HG02840 (cell line): ENCODE measurements around the gene PPP1R26.

Experiments used
- ATAC-seq: cut with Tn5 transposase; IDR thresholded peaks from one replicate; pipeline ENCODE4 v1.9.1; 2021; ENCODE audit warnings: mild to moderate bottlenecking, moderate library complexity, moderate number of reproducible peaks; ENCODE audit not compliant: unreplicated experiment, low FRiP score

Gene PPP1R26

DNA sequence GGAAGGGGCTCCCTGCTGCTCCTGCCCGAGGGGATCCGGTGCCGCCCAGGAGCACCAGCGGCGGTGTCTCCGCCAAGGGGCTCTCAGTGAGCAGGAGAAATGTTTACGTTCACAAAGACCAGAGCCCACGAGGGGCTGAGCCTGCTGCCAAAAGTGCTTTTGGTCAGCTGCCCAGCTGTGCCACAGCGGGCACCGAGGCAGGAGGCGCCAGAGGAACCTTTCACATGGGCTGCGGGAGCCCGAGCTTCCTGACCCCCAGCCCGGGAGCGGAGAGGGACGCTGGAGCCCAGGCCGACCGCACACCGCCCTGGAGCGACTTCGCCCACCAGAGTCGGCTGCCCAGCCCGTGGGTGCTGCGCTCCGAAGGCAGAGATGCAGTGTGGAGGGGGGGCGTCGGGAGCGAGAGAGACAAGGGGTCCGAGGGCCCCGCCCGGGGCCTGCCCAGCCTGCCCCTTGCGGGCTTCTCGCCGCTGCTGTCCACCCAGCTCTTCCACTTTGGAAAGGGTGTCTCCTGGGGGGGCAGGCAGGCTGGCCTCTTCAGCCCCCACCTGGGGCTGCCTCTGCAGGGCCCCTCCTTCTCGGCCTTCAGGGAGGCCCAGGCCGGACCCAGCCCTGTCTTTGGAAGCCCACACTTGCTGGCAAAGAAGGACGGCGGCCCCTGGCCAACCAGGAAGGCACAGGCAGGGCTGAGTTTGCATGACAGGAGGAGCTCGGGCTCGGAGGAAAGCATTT is 7.9 kb downstream of the PPP1R26 start:
- no peak for ATAC-seq

DNA sequence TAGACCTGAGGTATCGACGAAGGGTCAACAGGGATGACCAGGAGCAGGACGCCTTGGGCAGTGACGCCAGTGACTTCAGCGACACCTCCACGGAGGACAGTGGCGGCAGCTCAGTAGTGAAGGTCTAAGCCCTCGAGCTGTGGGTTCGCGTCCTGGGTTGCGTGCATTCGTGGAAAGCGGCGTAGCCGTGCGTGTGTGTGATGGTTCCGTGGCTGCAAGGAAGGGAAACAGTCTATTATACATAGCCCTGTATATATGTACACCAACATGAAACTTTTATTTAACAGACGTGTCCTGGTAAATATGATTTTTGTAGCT is 8.4 kb downstream of the PPP1R26 start:
- no peak for ATAC-seq

DNA sequence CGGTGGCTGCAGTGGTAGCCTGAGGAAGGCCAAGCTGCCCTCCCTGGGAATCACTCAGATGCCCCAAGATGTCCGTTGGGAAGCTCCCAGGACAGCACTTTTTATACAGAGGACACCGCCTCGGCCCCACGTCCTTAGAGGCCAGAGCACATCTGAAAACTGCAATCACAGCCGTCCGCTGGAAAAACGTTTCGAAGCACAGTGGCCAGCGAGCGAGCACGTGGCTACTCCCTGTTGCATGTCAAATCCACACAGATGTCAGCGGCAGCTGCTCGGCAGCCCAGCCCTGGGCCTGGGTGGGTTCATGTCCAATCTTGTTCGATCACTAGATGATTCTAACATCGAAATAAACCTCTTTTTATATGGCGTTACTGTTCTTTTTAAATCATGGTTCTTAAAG is 8.9 kb downstream of the PPP1R26 start:
- no peak for ATAC-seq

DNA sequence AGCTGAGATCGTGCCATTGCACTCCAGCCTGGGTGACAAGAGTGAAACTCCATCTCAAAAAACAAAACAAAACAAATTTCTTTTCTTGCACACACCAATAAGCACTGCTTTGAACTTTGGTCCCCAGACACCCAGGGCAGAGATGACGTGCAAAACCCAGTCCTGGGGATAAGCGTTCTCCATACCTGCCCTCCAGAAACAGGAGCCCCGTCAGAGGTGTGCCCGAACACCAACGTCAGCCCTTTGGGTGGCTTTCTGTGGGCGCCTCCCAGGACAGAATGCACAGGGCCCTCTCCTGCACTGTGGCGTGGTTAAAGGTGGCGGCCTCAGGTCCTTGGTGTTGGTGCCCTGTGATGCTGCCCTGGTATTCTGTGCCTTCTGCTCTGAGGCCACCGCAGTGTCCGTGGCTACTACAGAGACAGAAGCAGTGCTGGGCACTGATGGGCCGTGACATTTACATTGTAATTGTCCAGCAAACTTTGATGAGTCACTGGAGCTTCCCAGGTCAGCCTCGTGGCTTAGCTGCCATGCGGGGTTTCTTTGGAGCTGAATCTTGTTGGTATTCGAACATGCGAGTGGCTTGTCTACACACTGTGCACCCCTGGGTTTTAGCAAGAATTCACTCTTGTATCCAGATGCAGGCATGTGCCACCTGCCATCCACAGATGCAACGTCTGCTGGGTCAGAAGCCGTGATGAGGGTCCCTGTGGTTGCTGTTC is 9.8 kb downstream of the PPP1R26 start:
- no peak for ATAC-seq

DNA sequence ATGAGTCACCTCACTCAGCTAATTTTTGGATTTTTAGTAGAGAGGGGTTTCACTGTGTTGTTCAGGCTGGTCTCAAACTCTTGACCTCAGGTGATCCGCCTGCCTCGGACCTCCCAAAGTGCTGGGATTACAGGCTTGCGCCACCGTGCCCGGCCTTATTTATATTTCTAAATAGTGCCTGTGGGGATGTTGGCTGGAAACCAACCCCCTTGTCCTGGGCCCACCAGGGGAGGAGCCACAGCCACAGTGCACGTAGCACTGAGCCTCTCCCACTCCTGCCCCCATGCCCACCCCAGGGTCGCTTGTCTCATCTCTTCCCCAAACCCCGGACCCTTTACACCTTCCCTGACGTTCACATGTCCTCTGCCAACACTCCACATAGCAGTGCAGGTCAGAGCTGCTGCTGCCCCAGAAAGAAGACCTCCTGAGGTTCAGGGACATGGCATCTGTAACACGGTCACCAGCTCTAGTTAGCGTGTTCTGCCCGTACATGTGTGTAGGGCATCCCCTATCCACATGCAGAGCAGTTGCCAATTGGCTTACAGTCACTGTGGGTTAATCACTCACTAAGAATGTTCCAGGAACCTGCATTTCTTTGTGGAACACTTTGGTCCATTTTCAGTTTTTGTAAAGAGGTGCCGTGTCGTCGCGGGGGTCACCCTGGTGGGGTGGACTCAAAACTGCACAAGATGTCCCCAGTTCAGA is 10.7 kb downstream of the PPP1R26 start:
- ATAC-seq: no peak

DNA sequence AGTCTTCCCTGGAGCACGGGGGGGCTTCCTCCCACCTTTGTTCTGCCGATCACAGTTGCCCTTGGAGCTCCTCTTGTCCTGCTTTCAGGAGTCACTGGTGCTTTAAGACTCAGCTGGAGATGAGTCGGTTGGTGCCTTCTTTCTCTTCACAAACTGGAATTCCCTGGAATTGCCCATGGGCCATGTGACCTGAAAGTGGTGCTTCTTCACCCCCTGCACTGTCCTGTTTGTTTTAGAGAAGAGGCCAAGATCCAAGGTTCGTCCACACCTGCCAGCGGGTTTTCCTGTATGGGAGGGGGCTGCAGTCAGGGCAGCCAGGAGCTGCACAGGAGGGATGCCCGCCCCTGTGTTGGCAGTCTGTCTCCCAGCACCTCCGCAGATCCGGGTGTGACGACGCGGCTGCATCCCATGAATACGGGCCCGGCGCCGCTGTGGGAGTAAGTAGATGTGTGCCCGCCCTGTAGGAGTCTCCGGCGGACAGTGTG is 11.4 kb downstream of the PPP1R26 start:
- no peak for ATAC-seq

DNA sequence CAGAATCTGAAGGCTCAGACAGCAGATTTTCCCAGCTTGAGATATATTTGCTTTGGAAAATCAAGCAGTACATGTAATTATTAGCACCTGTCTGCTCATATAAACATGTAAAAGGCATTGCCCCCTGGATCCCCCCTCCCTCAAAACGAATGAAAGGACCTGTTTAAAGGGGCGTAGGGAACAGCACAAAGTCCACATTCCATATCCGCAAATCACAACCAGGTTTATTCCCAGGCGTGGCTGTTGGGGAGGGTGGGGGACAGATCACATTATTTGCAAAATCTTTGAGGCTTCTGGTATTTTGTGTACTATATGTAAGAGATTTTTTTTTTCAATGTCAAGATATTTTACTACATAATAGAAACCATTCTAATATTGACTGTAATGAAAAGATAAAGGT is 12.2 kb downstream of the PPP1R26 start:
- no peak for ATAC-seq

DNA sequence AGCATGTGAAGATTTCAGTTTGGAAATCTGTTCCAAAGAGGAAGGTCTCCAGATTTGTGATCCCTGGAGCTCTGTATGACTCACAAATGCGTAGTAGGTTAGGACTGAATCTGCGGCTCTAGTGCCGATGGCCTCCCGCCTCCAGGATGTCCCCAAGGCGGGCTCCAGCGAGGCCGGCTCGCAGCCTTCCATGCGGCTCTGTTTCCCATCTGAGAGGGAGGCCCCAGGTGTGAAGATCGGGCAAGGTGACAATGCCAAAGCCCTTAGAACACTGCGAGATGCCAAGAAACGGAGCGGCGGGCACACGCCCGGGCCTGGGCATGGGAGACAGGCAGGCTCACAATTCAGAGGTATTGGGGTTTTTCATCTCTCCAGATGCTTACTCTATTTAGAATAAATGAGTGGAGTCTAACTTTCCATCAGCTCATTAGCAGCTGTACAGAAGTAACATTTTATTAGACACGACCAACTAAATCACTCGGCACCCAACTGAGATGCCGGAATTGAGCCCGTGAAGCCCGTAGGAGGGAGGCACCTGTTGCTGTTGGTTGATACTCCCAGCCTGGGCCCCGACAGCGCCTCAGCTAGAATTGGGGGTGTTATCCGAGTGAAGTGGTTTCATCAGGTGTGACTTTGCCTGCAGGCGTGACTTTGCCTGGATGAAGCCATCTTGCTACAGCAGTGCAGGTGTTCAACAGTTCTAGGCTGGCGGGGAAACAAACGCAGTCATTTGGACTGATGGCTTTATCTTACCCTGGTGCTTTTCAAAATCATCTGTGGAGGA is 13.5 kb downstream of the PPP1R26 start:
- no peak for ATAC-seq

DNA sequence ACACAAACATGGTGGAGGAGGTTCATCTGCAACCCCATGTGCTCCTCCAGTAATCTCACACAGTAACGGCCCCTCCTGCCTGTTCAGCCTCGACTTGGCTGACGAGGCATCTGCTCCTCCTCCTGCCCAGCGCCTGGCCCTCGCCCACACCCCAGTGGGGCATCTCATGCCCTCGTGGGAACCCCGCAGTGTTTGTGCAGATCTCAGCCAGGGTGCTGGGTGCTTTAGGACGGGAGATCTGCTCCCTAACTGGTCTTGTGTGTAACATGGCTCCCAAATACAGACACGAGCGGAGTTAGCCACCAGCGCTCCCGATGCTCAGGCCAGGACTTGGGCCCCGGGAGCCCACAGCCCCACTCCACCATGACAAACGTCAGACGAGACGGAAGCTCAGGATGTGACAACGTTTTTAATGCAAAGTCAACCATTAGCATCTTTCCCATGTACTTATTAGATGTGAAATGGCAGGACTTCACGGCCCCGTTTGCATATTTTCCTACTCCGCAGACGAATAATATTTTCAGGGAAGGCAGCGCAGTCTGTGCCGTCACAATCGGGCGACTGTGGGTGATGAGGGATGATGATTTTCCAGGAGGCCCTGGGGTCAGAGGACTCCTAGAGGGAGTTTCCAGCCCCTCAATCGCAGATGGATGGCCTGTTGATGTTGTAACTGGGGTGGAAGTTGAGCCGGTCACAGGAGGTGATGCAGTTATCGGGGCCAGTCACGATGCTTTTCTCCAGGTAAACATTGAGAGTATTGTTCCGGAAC is 15.4 kb downstream of the PPP1R26 start:
- no peak for ATAC-seq

DNA sequence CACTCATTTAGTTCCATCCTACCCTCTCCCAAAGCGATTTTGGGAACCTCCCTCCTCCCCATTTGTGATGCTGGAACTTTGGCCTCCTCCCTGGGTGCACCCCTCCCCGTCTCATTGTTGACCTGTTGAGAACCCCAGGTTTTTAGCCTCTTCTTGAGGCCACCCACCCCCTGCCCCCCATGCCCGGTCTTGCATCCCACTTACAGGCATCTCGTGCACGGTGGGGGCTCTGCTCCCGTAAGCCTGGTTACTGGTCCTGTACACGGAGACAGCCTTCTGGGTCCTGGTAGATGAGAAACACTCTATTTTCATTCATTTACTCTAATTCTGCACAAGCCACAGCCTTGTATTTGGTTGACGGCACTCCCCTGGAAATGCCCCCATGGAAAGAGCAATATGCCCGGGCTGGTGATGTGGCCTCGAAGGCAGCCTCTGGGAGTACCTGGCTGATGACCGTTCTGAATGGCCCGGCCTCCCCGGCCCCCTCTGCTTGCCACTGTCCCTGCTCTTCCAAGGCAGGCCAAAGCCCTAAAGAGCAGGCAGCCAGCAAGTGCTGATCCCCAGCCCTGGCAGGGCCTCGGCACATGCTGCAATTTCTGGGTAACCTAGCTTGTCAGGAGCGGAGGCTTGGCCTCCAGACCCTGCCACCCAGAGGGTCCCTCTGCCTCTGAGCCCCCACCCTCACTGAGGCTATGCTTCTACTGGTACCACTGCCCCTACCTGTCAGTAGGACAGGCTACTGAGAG is 19.0 kb downstream of the PPP1R26 start:
- no peak for ATAC-seq

DNA sequence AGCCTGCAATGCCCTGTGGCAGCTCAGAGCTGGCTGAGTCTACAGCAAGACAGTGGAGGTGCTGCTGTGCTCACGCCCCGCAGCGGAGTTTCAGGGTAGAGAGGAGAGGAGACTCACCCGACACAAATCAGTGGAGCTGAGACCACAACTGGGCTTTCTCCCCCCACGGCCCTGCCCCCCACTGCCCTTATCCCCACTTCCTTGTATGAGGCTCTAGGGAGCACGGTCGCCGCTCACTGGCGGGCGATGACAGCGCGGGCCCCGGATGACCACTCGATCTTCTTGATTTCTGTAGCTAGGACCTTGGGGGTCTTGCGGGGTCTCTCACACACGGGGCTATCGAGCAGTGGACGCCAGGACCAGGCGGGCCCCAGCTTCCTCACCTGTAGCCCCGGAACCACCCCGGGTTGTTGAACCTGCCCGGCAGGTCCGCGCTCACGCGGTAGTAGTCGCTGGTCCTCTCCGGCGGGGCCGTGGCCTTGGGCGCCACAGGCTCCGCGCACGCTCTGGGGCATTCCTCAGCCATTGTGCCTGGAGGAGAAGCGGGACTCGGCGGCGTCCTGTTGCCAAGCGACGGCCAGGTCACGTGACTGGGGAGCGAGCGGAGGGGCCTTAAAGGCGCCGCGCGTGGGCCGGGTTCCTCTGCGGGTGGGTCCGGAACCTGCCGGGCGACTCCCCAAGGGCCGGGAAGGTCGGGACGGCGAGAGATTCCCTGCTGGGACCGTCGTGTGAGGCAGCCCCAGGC is 19.9 kb downstream of the PPP1R26 start:
- peak; percentile 59 for ATAC-seq

DNA sequence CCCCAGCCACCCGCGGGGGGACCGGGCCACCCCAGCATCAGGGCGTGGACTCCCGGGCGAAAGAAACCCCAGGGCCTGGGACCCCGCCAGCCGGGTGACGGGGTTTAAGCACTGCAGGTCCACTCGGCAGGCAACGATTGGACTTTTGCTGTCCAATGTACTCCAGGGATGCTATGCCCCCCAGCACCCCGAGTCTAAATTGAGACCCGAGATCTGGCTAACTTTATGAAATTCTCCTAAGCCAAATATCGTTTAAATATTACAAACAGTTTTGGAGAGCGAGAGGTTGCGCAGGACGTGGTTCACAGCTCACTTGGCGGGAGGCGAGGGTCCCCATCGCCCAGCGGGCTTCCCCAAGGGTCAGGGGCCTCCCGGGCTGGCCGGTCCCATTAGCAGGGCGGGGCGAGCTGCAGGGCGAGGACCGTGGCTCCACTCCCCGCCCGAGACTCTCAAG is 20.5 kb downstream of the PPP1R26 start:
- peak; percentile 17 for ATAC-seq

DNA sequence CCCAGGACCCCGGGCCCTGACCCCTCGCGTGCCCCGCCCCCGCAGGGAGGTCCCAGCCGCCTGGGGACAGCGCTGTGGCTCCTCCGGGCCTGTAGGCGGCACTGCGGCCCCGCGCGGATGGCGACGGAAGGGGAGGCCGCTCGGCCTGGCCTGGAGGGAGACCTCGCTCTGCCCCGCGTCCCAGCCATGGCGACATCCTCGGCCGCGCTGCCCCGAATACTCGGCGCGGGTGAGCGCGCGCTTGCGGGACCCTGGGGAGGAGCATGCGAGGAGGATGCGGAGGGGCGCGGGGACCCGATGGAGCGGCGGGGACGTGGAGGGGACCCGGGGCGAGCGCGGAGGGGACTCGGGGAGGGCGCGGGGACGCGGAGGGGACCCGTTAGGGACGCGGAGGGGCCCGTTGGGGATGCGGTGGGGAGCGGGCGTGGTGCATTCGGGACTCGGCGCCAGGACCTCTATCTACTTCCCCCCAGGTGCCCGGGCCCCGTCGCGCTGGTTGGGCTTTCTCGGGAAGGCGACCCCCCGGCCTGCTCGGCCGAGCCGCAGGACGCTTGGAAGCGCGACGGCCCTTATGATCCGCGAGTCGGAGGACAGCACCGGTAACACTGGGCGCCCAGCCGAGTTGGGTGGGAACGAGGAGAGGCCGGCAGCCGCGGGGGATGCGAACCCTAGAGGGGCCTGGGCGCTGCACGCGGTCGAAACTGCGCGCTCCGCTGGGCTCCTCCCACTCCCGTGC is 21.1 kb downstream of the PPP1R26 start, which contains the start of gene MRPS2:
Gene MRPS2 (plus strand): TSS at position 158 of the 736 bp plus-strand sequence. CDS start 29 bp downstream, at position 187.
- ATAC-seq: peak; percentile 81

DNA sequence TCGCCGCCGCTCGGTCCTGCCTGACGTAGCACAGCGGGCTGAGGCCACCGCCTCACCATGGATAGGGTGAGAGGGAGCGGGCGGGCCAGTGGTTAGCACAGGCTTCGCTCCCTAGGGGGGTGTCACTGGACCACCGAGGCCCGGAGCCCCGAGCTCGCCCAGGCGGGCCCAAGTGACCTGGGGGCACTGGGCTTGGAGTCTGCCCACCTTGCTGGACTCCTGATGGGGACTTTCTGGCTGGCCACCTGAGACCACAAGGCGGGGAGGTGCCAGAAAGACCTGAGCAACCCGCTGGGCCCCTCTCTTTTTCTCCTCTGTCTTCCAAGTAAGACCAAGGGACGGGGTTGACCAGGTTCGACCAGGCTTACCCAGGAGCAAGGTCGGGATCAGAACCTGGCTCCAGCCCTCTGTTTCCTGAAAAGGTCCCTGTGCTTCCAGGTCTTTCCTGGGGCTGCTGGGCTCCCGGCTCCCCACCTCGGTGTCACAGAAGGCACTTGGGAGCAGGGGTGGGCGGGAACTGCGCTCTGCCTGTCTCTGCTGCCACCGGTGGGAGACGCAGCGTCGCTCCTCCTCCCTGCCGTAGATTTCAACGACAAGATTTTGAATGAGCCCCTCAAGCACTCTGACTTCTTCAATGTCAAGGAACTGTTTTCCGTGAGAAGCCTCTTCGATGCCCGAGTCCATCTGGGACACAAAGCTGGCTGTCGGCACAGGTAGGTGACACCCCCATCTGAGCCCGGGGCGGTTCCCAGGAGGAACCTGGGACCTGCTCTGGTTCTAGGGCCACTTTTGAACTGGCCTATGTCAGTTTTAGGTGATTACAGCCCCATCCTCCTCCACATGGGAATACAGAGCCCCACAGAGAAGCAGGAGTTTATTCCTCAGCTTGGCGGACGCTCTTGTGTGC is 21.9 kb downstream of the PPP1R26 start:
- no peak for ATAC-seq

DNA sequence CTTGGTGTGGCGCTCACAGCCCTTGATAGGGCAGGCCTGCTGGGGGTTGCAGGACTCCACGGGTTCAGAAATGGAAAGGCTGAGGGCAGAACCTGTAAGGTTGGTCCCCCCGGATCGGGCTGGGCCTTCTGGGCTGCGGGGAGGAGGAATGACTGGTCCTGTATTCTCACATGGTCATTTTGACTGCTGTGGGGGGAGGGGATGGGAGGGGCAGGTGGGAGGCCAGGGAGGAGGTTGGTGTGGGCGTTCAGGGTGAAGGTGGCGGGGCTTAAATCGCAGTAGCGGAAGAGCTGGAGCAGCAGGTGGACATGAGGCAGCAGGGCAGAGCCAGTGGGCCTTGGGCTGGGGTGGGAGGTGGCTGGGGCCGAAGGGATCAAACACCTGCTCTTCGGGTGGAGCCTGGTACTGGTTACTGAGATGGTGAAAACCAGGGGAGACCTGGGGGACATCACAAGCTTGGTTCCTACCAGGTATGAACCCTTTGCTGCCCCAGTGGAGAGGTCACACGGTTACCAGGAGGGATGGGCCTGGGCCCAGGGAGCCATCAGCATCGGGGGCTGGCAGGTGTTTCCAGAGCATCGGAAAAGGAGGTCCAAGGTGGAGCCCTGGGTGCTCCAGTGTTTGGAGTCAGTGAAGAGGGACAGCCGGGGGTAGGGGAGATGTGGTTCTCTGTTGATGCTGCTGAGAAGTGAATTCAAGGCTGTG is 22.7 kb downstream of the PPP1R26 start:
- no peak for ATAC-seq

DNA sequence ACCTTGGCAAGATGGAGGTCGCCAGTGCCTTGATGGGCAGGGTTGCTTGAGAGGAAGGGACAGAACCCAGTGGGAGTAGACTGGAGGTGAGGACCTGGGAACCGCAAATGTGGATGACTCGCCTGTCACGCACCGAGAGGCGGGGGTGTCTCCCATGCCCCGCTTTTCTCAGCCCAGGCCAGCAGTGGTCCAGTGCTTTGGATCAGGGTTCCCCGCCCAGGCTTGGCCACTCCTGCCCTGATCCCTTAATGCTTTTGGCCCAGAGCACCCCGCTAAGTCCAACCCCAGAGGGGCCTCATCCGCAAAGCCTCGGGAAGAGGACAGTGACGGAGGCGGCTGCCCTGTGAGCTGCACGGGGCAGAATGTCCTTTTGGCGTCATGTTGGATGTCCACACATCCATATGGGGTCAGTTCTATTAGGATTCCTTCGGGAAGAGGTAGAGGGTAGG is 23.3 kb downstream of the PPP1R26 start:
- no peak for ATAC-seq
